IMR-90 (cell line): Measurements from ENCODE around the gene C1orf159. TPM values are rescaled to one million over a fixed set of nuclear protein-coding genes. Genes with fewer than 3 reads are reported as not detected.

Experiments
- CHD1 ChIP-seq: IDR thresholded peaks from 2 replicates; pipeline ENCODE4 v1.6.1; 2012; ENCODE audit warnings: low read depth, low read length, improper control_type of control experiment
- ELK1 ChIP-seq: fragments of 150-350 bp; IDR thresholded peaks from 2 replicates; pipeline ENCODE4 v1.6.1; 2016; ENCODE audit warnings: low read depth, mild to moderate bottlenecking, low read length, moderate library complexity, borderline replicate concordance
- polyA plus RNA-seq, 3 experiments: library from polyadenylated mRNA; depleted of rRNA; stranded (reverse); fragments of >200 nt; gene quantifications; 2 replicates each; pipeline ENCODE4 v1.2.3, GENCODE V29; 2012; ENCODE audit warnings: low replicate concordance in 1 of 3
- total RNA-seq: library from RNA; depleted of rRNA; stranded (reverse); fragments of >200 nt; gene quantifications from 2 replicates; pipeline ENCODE4 v1.2.3, GENCODE V29; 2012

The C1orf159 gene
- total and polyA plus RNA-seq, 2 of the 4 experiments (the other 2 are of a cell fraction) = 2.9 to 12.6 TPM

GRCh38 chr1:1123581-1124507 is 8.0 kb upstream of the C1orf159 start (continued):
- TF ChIP-seq ELK1 (no peak), CHD1 (no peak)
